IMR-90 (cell line): ENCODE measurements around the gene PAQR7. TPM values are rescaled to one million over a fixed set of nuclear protein-coding genes. Genes with fewer than 3 reads are reported as not detected.

Source experiments
- ATAC-seq: fragments of 200-7000 bp; cut with Tn5 transposase; 2 replicates; pipeline ENCODE4 v1.9.1; 2020; ENCODE audit warnings: low read depth, mild to moderate bottlenecking, moderate library complexity
- BruUV-seq: library from RNA; stranded (reverse); fragments of 400-500 nt; replicated peaks from 2 replicates; lab custom pipeline; 2021; lab: Mats Ljungman, UMichigan
- CTCF ChIA-PET: fragments of 300-600 bp; formaldehyde crosslinking; extraction: SDS; loops from one replicate; lab custom pipeline; 2021; ENCODE audit warnings: antibody characterized with exemption; lab: Yijun Ruan, JAX
- POLR2A ChIA-PET: fragments of 300-600 bp; sonication (Branson Sonifier 250); formaldehyde crosslinking; loops from one replicate; lab custom pipeline; 2022; ENCODE audit warnings: antibody characterized with exemption; ENCODE audit not compliant: unreplicated experiment; lab: Charles Lee
- DNase-seq: peaks from one replicate; pipeline ENCODE4 v3.0.0; 2013
- H2AFZ ChIP-seq: replicated peaks from 2 replicates; pipeline ENCODE3; 2013; ENCODE audit warnings: low read length, mild to moderate bottlenecking; ENCODE audit not compliant: poor library complexity
- H2AK5ac ChIP-seq: 2 replicates; pipeline ENCODE4 v1.6.1; 2013; ENCODE audit warnings: low read depth, low read length, inconsistent platforms
- H2AK9ac ChIP-seq: replicated peaks from 2 replicates; pipeline ENCODE3; 2013; ENCODE audit warnings: mild to moderate bottlenecking, low read depth, low read length, moderate library complexity; ENCODE audit not compliant: poor library complexity
- H2BK120ac ChIP-seq: 2 replicates; pipeline ENCODE4 v1.6.1; 2013; ENCODE audit warnings: low read depth, low read length, inconsistent platforms
- H2BK15ac ChIP-seq: 3 replicates; pipeline ENCODE4 v1.6.1; 2013; ENCODE audit warnings: low read depth, low read length, inconsistent platforms
- H2BK20ac ChIP-seq: 2 replicates; pipeline ENCODE4 v1.6.1; 2013; ENCODE audit warnings: low read depth, mild to moderate bottlenecking, inconsistent platforms, low read length, moderate library complexity
- H2BK5ac ChIP-seq: 2 replicates; pipeline ENCODE4 v1.6.1; 2013; ENCODE audit warnings: mild to moderate bottlenecking, low read depth, low read length, inconsistent platforms; ENCODE audit not compliant: poor library complexity, severe bottlenecking
- H3K14ac ChIP-seq: replicated peaks from 2 replicates; pipeline ENCODE4 v1.6.1; 2013; ENCODE audit warnings: low read depth, low read length, inconsistent platforms
- H3K18ac ChIP-seq: 2 replicates; pipeline ENCODE4 v1.6.1; 2013; ENCODE audit warnings: low read depth, low read length, control low read depth
- H3K23ac ChIP-seq: 2 replicates; pipeline ENCODE4 v1.6.1; 2013; ENCODE audit warnings: low read depth, low read length, inconsistent platforms
- H3K27ac ChIP-seq: 2 replicates; pipeline ENCODE4 v1.5.1; 2013; ENCODE audit warnings: mild to moderate bottlenecking, control low read depth, low read length; ENCODE audit not compliant: insufficient read depth
- H3K27me3 ChIP-seq: 2 replicates; pipeline ENCODE4 v1.6.1; 2013; ENCODE audit warnings: low read length; ENCODE audit not compliant: control insufficient read depth, insufficient read depth
- H3K36me3 ChIP-seq: 2 replicates; pipeline ENCODE4 v1.6.1; 2013; ENCODE audit warnings: low read length, mixed read lengths; ENCODE audit not compliant: control insufficient read depth, insufficient read depth
- H3K4ac ChIP-seq: 2 replicates; pipeline ENCODE4 v1.6.1; 2013; ENCODE audit warnings: low read depth, low read length, inconsistent platforms
- H3K4me1 ChIP-seq: 2 replicates; pipeline ENCODE4 v1.6.1; 2013; ENCODE audit warnings: low read length, mixed read lengths; ENCODE audit not compliant: control insufficient read depth, insufficient read depth
- H3K4me2 ChIP-seq: 2 replicates; pipeline ENCODE4 v1.6.1; 2013; ENCODE audit warnings: low read depth, mild to moderate bottlenecking, control low read depth, low read length, moderate library complexity
- H3K4me3 ChIP-seq: 2 replicates; pipeline ENCODE4 v1.5.1; 2013; ENCODE audit warnings: low read depth, mild to moderate bottlenecking, control low read depth, low read length, moderate library complexity; ENCODE audit not compliant: insufficient read depth
- H3K56ac ChIP-seq: 2 replicates; pipeline ENCODE4 v1.6.1; 2013; ENCODE audit warnings: low read length, inconsistent platforms; ENCODE audit not compliant: insufficient read depth; ENCODE audit errors: extremely low read depth
- H3K79me1 ChIP-seq, 2 experiments: 2 replicates each; pipeline ENCODE4 v1.6.1; 2013; ENCODE audit warnings: low read length in 2 of 2, inconsistent platforms in 1 of 2, low read depth in 1 of 2
- H3K9ac ChIP-seq: 2 replicates; pipeline ENCODE4 v1.6.1; 2013; ENCODE audit warnings: low read depth, low read length, control low read depth
- H3K9me1 ChIP-seq: 2 replicates; pipeline ENCODE4 v1.6.1; 2013; ENCODE audit warnings: low read length, inconsistent platforms; ENCODE audit not compliant: insufficient read depth
- H3K9me3 ChIP-seq: 2 replicates; pipeline ENCODE4 v1.6.1; 2013; ENCODE audit warnings: low read length; ENCODE audit not compliant: control insufficient read depth, insufficient read depth
- H4K20me1 ChIP-seq: 2 replicates; pipeline ENCODE4 v1.6.1; 2013; ENCODE audit warnings: low read length, inconsistent platforms; ENCODE audit not compliant: insufficient read depth
- H4K5ac ChIP-seq: 2 replicates; pipeline ENCODE4 v1.6.1; 2013; ENCODE audit warnings: mild to moderate bottlenecking, low read depth, low read length, control low read depth
- H4K8ac ChIP-seq, 2 experiments: 2 replicates each; pipeline ENCODE4 v1.6.1; 2013; ENCODE audit warnings: low read depth in 2 of 2, low read length in 2 of 2, control low read depth in 1 of 2, inconsistent platforms in 1 of 2
- H4K91ac ChIP-seq: 2 replicates; pipeline ENCODE4 v1.6.1; 2013; ENCODE audit warnings: low read depth, low read length, inconsistent platforms; ENCODE audit not compliant: insufficient read depth
- MAZ ChIP-seq: IDR thresholded peaks from 2 replicates; pipeline ENCODE4 v1.6.1; 2012; ENCODE audit warnings: low read depth, mild to moderate bottlenecking, low read length, improper control_type of control experiment, moderate library complexity, borderline replicate concordance
- NFE2L2 ChIP-seq: fragments of 150-350 bp; IDR thresholded peaks from 2 replicates; pipeline ENCODE4 v1.6.1; 2016; ENCODE audit warnings: low read depth, mild to moderate bottlenecking, low read length
- WGBS, 2 experiments: methylation state at CpG; one replicate each; pipeline versions ENCODE4 v1.1.5 to v1.1.7; 2013; ENCODE audit warnings: missing lambda C conversion rate in 2 of 2; ENCODE audit not compliant: insufficient read length in 1 of 2; ENCODE audit errors: extremely low coverage in 2 of 2; 5-methylcytosine and 5-hydroxymethylcytosine counted together
- dilution Hi-C: fragments of 300-500 bp; cut with HindIII; formaldehyde crosslinking; loops from one replicate; pipeline ENCODE4 v1.14.3; 2018; ENCODE audit warnings: low sequenced_read_pairs; ENCODE audit not compliant: unreplicated experiment
- in situ Hi-C: fragments of 300-500 bp; cut with MboI; formaldehyde crosslinking; loops from 3 replicates; pipeline ENCODE4 v1.14.3; 2019; ENCODE audit warnings: low sequenced_read_pairs, inconsistent platforms, mixed read lengths
- intact Hi-C: fragments of 100-400 bp; cut with micrococcal nuclease; formaldehyde crosslinking; loops from 2 replicates; pipeline ENCODE4 v1.10.0; 2022
- polyA plus RNA-seq, 3 experiments: library from polyadenylated mRNA; depleted of rRNA; stranded (reverse); fragments of >200 nt; gene quantifications; 2 replicates each; pipeline ENCODE4 v1.2.3, GENCODE V29; 2012; ENCODE audit warnings: low replicate concordance in 1 of 3
- total RNA-seq: library from RNA; depleted of rRNA; stranded (reverse); fragments of >200 nt; gene quantifications from 2 replicates; pipeline ENCODE4 v1.2.3, GENCODE V29; 2012

PAQR7 gene
- total and polyA plus RNA-seq, 2 of the 4 experiments (the other 2 are of a cell fraction): 9.0 to 12.9 TPM

DNA sequence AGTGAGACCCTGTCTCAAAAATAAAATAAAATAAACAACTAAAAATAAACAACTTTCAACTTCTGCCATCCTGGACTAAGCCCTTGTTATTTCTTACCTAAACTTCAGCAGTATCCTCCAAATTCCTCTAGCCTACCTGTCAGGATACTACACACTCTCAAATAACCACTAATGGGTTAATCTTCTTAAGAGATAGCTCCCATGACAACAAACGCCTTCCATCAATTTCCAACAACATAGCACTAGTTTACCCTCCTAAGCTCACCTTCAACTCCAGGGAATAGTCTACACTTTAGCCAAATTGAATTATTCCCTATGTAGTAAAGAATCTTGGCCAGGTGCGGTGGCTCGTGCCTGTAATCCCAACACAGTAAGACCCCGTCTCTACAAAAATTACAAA is 27.6 kb downstream of the PAQR7 start:
- Histone ChIP-seq H3K4me3 (no peak overlapping the region), H3K4me1 (peaks cover 3% of the 10 kb centered on the region; the same call in 1 of the 2 replicates), H4K20me1 (no peaks in the 10 kb centered on the region), H4K5ac (no peak overlapping the region), H2BK120ac (no peak overlapping the region), H3K56ac (no peak overlapping the region), H2AK9ac (no peak overlapping the region), H3K14ac (no peak overlapping the region), H4K8ac (no peak overlapping the region), H4K91ac (no peak overlapping the region), H2BK20ac (no peak overlapping the region), H3K4ac (no peak overlapping the region), H3K18ac (no peak overlapping the region), H3K27ac (no peak overlapping the region), H2BK15ac (no peak overlapping the region), H3K36me3 (no peaks in the 10 kb centered on the region), H2AK5ac (no peak overlapping the region), H3K4me2 (no peak overlapping the region), H3K9ac (no peak overlapping the region), H3K27me3 (no peaks in the 10 kb centered on the region), H3K23ac (no peak overlapping the region), H3K9me1 (peaks cover 4% of the 10 kb centered on the region; the same call in 1 of the 2 replicates), H2AFZ (no peak overlapping the region), H3K79me1 (peaks cover 7 to 17% of the 10 kb centered on the region in 2 experiments; a peak in 3 of 4 replicates), H3K9me3 (no peaks in the 10 kb centered on the region), H2BK5ac (no peak overlapping the region)
- in situ Hi-C loops: no loop called here
- intact Hi-C loops: no loop called here
- ChIA-PET CTCF (interaction anchor here (1.3 kb wide), 1 partner anchor 48 kb away, joined by 4 read pairs; no protein-coding TSS in a partner anchor), POLR2A (no interaction called here)
- dilution Hi-C loops: no loop called here
- ATAC-seq (no peak), DNase-seq (no peak)
- TF ChIP-seq MAZ: no peak
- TF ChIP-seq NFE2L2: no peak
- no CpG with 5 or more reads among the region's 4 CpGs for WGBS, 2 experiments
- BruUV-seq: no TSS peak
